GM19455 (cell line): Measurements from ENCODE around the gene PTPN13.

Source experiments
- ATAC-seq: cut with Tn5 transposase; IDR thresholded peaks from one replicate; pipeline ENCODE4 v1.9.1; 2021; ENCODE audit not compliant: unreplicated experiment

Gene PTPN13

GRCh38 chr4:86593688-86594558 is at the start of gene PTPN13:
PTPN13 (plus strand) TSS chr4:86594315; CDS start chr4:86635257, 40,942 bp downstream.
- peak; percentile 96 for ATAC-seq

GRCh38 chr4:86547140-86547539 is 47.0 kb upstream of the PTPN13 start:
- ATAC-seq: no peak

- no peak for ATAC-seq
These were observed 44.8 kb upstream of the PTPN13 start for GRCh38 chr4:86549163-86549788.

GRCh38 chr4:86551387-86551786 is 42.7 kb upstream of the PTPN13 start:
- ATAC-seq: no peak

GRCh38 chr4:86554646-86555045 is 39.5 kb upstream of the PTPN13 start:
- no peak for ATAC-seq

GRCh38 chr4:86556791-86557415 is 37.2 kb upstream of the PTPN13 start:
- peak; percentile 43 for ATAC-seq

- ATAC-seq: peak; percentile 88
These were observed 36.6 kb upstream of the PTPN13 start for GRCh38 chr4:86557526-86557925.

GRCh38 chr4:86558258-86558657 is 35.9 kb upstream of the PTPN13 start:
- ATAC-seq: no peak

GRCh38 chr4:86558797-86559196 is 35.3 kb upstream of the PTPN13 start:
- no peak for ATAC-seq

- ATAC-seq: no peak
These were observed 33.7 kb upstream of the PTPN13 start for GRCh38 chr4:86560447-86560846.

GRCh38 chr4:86561256-86561655 is 32.9 kb upstream of the PTPN13 start:
- ATAC-seq: no peak

- ATAC-seq: no peak
These were observed 30.7 kb upstream of the PTPN13 start for GRCh38 chr4:86563416-86563815.

GRCh38 chr4:86564795-86565194 is 29.3 kb upstream of the PTPN13 start:
- ATAC-seq: no peak

- ATAC-seq: no peak
These were observed 28.5 kb upstream of the PTPN13 start for GRCh38 chr4:86565651-86566050.

GRCh38 chr4:86569103-86569870 is 24.8 kb upstream of the PTPN13 start:
- no peak for ATAC-seq

GRCh38 chr4:86579941-86580340 is 14.2 kb upstream of the PTPN13 start:
- no peak for ATAC-seq

GRCh38 chr4:86582410-86582809 is 11.7 kb upstream of the PTPN13 start:
- ATAC-seq: no peak

GRCh38 chr4:86586160-86586572 is 7.9 kb upstream of the PTPN13 start:
- ATAC-seq: no peak

- no peak for ATAC-seq
These were observed 7.3 kb upstream of the PTPN13 start for GRCh38 chr4:86586626-86587380.

GRCh38 chr4:86587381-86588140 is 6.6 kb upstream of the PTPN13 start:
- ATAC-seq: no peak
